Smooth muscle cell (in vitro differentiated cells): ENCODE data around the gene RUVBL1. TPM values are rescaled to one million over a fixed set of nuclear protein-coding genes. Genes with fewer than 3 reads are reported as not detected.
A peak's percentile ranks its signal among the peaks of the same experiment; 100 is the strongest.

Experiments used
- DNase-seq: peaks from one replicate; lab custom pipeline; 2025; ENCODE audit not compliant: unreplicated experiment; lab: John Stamatoyannopoulos, UW
- H2AFZ ChIP-seq: fragments of 200-600 bp; sonication (generic); 2 replicates; pipeline ENCODE4 v1.6.0; 2016; ENCODE audit warnings: antibody characterized with exemption, low read depth, mild to moderate bottlenecking
- H3F3A ChIP-seq: fragments of 200-600 bp; sonication (generic); 2 replicates; pipeline ENCODE4 v1.6.0; 2017; ENCODE audit warnings: antibody characterized with exemption, low read depth
- H3K27ac ChIP-seq: fragments of 200-600 bp; sonication (generic); 2 replicates; pipeline ENCODE4 v1.5.1; 2016; ENCODE audit warnings: low read depth, mild to moderate bottlenecking
- H3K27me3 ChIP-seq: fragments of 200-600 bp; sonication (generic); 2 replicates; pipeline ENCODE4 v1.6.1; 2016; ENCODE audit warnings: low read depth, mild to moderate bottlenecking
- H3K36me3 ChIP-seq: fragments of 200-600 bp; sonication (generic); 2 replicates; pipeline ENCODE4 v1.5.1; 2016; ENCODE audit warnings: low read depth
- H3K4me1 ChIP-seq: fragments of 200-600 bp; sonication (generic); 2 replicates; pipeline ENCODE4 v1.5.1; 2016; ENCODE audit warnings: low read depth
- H3K4me2 ChIP-seq: fragments of 200-600 bp; sonication (generic); 2 replicates; pipeline ENCODE4 v1.6.0; 2016; ENCODE audit warnings: mild to moderate bottlenecking
- H3K4me3 ChIP-seq: fragments of 200-600 bp; sonication (generic); 2 replicates; pipeline ENCODE4 v1.5.1; 2016; ENCODE audit warnings: mild to moderate bottlenecking
- H3K79me2 ChIP-seq: fragments of 200-600 bp; sonication (generic); 2 replicates; pipeline ENCODE4 v1.6.0; 2016; ENCODE audit warnings: low read depth, mild to moderate bottlenecking
- H3K9ac ChIP-seq: fragments of 200-600 bp; sonication (generic); 2 replicates; pipeline ENCODE4 v1.6.0; 2016; ENCODE audit warnings: low read depth
- H3K9me3 ChIP-seq: fragments of 200-600 bp; sonication (generic); replicated peaks from 2 replicates; pipeline ENCODE4 v1.5.1; 2016; ENCODE audit warnings: low read depth
- H4K20me1 ChIP-seq: fragments of 200-600 bp; sonication (generic); 2 replicates; pipeline ENCODE4 v1.6.0; 2016; ENCODE audit warnings: low read depth
- CTCF ChIP-seq: fragments of 200-600 bp; sonication (generic); IDR thresholded peaks from 2 replicates; pipeline ENCODE4 v1.5.1; 2017; ENCODE audit warnings: borderline replicate concordance, mild to moderate bottlenecking, antibody characterized with exemption; ENCODE audit not compliant: insufficient read depth, poor library complexity, severe bottlenecking
- WGBS: methylation state at CpG from one replicate; pipeline ENCODE4 v1.1.7; 2016; ENCODE audit warnings: low lambda C conversion rate; 5-methylcytosine and 5-hydroxymethylcytosine counted together
- polyA plus RNA-seq: library from polyadenylated mRNA; unstranded; fragments of >200 nt; fragmentation: Nextera tagmentation; extraction: Ambion mirVana; gene quantifications from 2 replicates; pipeline ENCODE4 v1.2.1, GENCODE V29; 2016
- total RNA-seq: library from RNA; depleted of rRNA; stranded (reverse); fragments of >200 nt; gene quantifications from 2 replicates; pipeline ENCODE4 v1.2.3, GENCODE V29; 2014

The RUVBL1 gene
- total RNA-seq (25.5 and 32.9 TPM in 2 replicates), polyA plus RNA-seq (36.9 and 37.1 TPM in 2 replicates)

- Histone ChIP-seq H3K4me3 (peak within 1 kb of the TSS; percentile 84), H3K4me1 (peaks cover 8% of the 10 kb centered on the region), H3F3A (peaks cover 5% of the 10 kb centered on the region), H2AFZ (peak within 1 kb of the TSS; percentile 85), H3K36me3 (no peaks in the 10 kb centered on the region), H3K4me2 (peak within 1 kb of the TSS; percentile 92), H4K20me1 (no peaks in the 10 kb centered on the region), H3K27me3 (no peaks in the 10 kb centered on the region), H3K9ac (peak within 1 kb of the TSS; percentile 82), H3K9me3 (no peaks in the 10 kb centered on the region), H3K27ac (peak within 1 kb of the TSS; percentile 74), H3K79me2 (peaks cover 14% of the 10 kb centered on the region)
- no peak for TF ChIP-seq CTCF
- DNase-seq, result peak; percentile 80
- 4% methylated on average over 47 of the region's 47 CpGs for WGBS
Observed at GRCh38 chr3:128123538-128124368, at the start of gene RUVBL1. RUVBL1 (minus strand) TSS chr3:128123812; CDS start chr3:128123724, 88 bp downstream.

GRCh38 chr3:128173200-128173599, 49.6 kb upstream of the RUVBL1 start:
- no peak for TF ChIP-seq CTCF
- WGBS, result 80% methylated on average over 8 of the region's 8 CpGs
- no peak overlapping the region for H3K9ac ChIP-seq

GRCh38 chr3:128170866-128171516, 47.4 kb upstream of the RUVBL1 start:
- Histone ChIP-seq H3K27ac (no peak overlapping the region), H3K9me3 (no peaks in the 10 kb centered on the region), H3K4me1 (peaks cover 24% of the 10 kb centered on the region), H3F3A (peaks cover 3% of the 10 kb centered on the region), H3K79me2 (no peaks in the 10 kb centered on the region), H2AFZ (no peak overlapping the region), H3K9ac (no peak overlapping the region), H3K27me3 (no peaks in the 10 kb centered on the region), H3K4me3 (no peak overlapping the region), H4K20me1 (peaks cover 28% of the 10 kb centered on the region), H3K36me3 (no peaks in the 10 kb centered on the region), H3K4me2 (no peak overlapping the region)
- no peak for DNase-seq
- TF ChIP-seq CTCF, result peak; percentile 58
- 38% methylated on average over 5 of the region's 5 CpGs for WGBS

More at GRCh38 chr3:128173200-128173599, 49.6 kb upstream of the RUVBL1 start:
- no peak overlapping the region for H3K27ac ChIP-seq
- no peaks in the 10 kb centered on the region for H3K9me3 ChIP-seq
- no peaks in the 10 kb centered on the region for H3K79me2 ChIP-seq
- no peaks in the 10 kb centered on the region for H3K27me3 ChIP-seq
- no peak for DNase-seq
- H3K4me3 ChIP-seq, result no peak overlapping the region
- peaks cover 3% of the 10 kb centered on the region for H3F3A ChIP-seq
- no peak overlapping the region for H2AFZ ChIP-seq
- no peaks in the 10 kb centered on the region for H3K36me3 ChIP-seq
- H3K4me2 ChIP-seq, result no peak overlapping the region
- peaks cover 22% of the 10 kb centered on the region for H4K20me1 ChIP-seq
- H3K4me1 ChIP-seq, result peaks cover 13% of the 10 kb centered on the region
